H9 (cell line): ENCODE data around the gene HMX1. TPM values are rescaled to one million over a fixed set of nuclear protein-coding genes. Genes with fewer than 3 reads are reported as not detected.

Experiments
- DNase-seq: peaks from one replicate; pipeline ENCODE4 v3.0.0-alpha.2; 2017
- H2AFZ ChIP-seq: one replicate; pipeline ENCODE4 v1.6.1; 2013; ENCODE audit warnings: mild to moderate bottlenecking, low read length, control low read depth, moderate library complexity
- H2AK5ac ChIP-seq: 2 replicates; pipeline ENCODE4 v1.6.1; 2013; ENCODE audit warnings: low read length, control low read depth, mixed read lengths; ENCODE audit not compliant: insufficient read length
- H2BK120ac ChIP-seq: one replicate; pipeline ENCODE4 v1.6.1; 2013; ENCODE audit warnings: low read depth, mild to moderate bottlenecking, low read length, control low read depth, inconsistent platforms; ENCODE audit not compliant: poor library complexity, severe bottlenecking
- H2BK12ac ChIP-seq: 2 replicates; pipeline ENCODE4 v1.6.1; 2013; ENCODE audit warnings: low read length, control low read depth, mixed read lengths, low read depth; ENCODE audit not compliant: insufficient read length
- H2BK15ac ChIP-seq: 2 replicates; pipeline ENCODE4 v1.6.1; 2013; ENCODE audit warnings: low read depth, low read length, control low read depth
- H2BK20ac ChIP-seq: one replicate; pipeline ENCODE4 v1.6.1; 2013; ENCODE audit warnings: low read depth, mild to moderate bottlenecking, low read length, control low read depth, inconsistent platforms; ENCODE audit not compliant: poor library complexity, severe bottlenecking
- H2BK5ac ChIP-seq: 2 replicates; pipeline ENCODE4 v1.6.1; 2013; ENCODE audit warnings: low read length, control low read depth, mixed read lengths; ENCODE audit not compliant: insufficient read length
- H3K14ac ChIP-seq: 2 replicates; pipeline ENCODE4 v1.6.1; 2013; ENCODE audit warnings: low read length, control low read depth; ENCODE audit not compliant: insufficient read depth
- H3K18ac ChIP-seq: 2 replicates; pipeline ENCODE4 v1.6.1; 2013; ENCODE audit warnings: low read depth, mild to moderate bottlenecking, mixed read lengths, low read length, control low read depth; ENCODE audit not compliant: insufficient read length
- H3K23ac ChIP-seq: 2 replicates; pipeline ENCODE4 v1.6.1; 2013; ENCODE audit warnings: low read length, control low read depth, mixed read lengths, low read depth; ENCODE audit not compliant: insufficient read length
- H3K23me2 ChIP-seq: 2 replicates; pipeline ENCODE4 v1.6.1; 2013; ENCODE audit warnings: low read depth, mild to moderate bottlenecking, mixed read lengths, low read length, control low read depth; ENCODE audit not compliant: insufficient read length, poor library complexity, severe bottlenecking
- H3K27ac ChIP-seq: 2 replicates; pipeline ENCODE4 v1.5.1; 2013; ENCODE audit warnings: low read length, control low read depth, mixed read lengths, low read depth; ENCODE audit not compliant: insufficient read length
- H3K27me3 ChIP-seq: 2 replicates; pipeline ENCODE4 v1.6.1; 2013; ENCODE audit warnings: low read length, control low read depth, inconsistent platforms; ENCODE audit not compliant: insufficient read depth
- H3K4ac ChIP-seq: 2 replicates; pipeline ENCODE4 v1.6.1; 2013; ENCODE audit warnings: low read depth, mild to moderate bottlenecking, control low read depth, inconsistent platforms, low read length, moderate library complexity
- H3K4me1 ChIP-seq: 2 replicates; pipeline ENCODE4 v1.6.1; 2013; ENCODE audit warnings: low read length, control low read depth, inconsistent platforms; ENCODE audit not compliant: insufficient read depth
- H3K4me2 ChIP-seq: 2 replicates; pipeline ENCODE4 v1.6.1; 2013; ENCODE audit warnings: low read length, control low read depth, mixed read lengths; ENCODE audit not compliant: insufficient read length, insufficient read depth
- H3K56ac ChIP-seq: 2 replicates; pipeline ENCODE4 v1.6.1; 2013; ENCODE audit warnings: low read depth, mild to moderate bottlenecking, mixed read lengths, low read length, control low read depth; ENCODE audit not compliant: insufficient read length
- H3K79me1 ChIP-seq: 2 replicates; pipeline ENCODE4 v1.6.1; 2013; ENCODE audit warnings: low read depth, mild to moderate bottlenecking, moderate library complexity, low read length, control low read depth, inconsistent platforms; ENCODE audit not compliant: insufficient read depth, poor library complexity, severe bottlenecking
- H3K79me2 ChIP-seq: 2 replicates; pipeline ENCODE4 v1.6.1; 2013; ENCODE audit warnings: low read length, control low read depth, inconsistent platforms; ENCODE audit not compliant: insufficient read depth
- H3K9ac ChIP-seq: 2 replicates; pipeline ENCODE4 v1.6.1; 2013; ENCODE audit warnings: low read length, control low read depth, mixed read lengths; ENCODE audit not compliant: insufficient read length; ENCODE audit errors: extremely low read depth
- H3K9me3 ChIP-seq: one replicate; pipeline ENCODE4 v1.6.1; 2013; ENCODE audit warnings: low read depth, low read length, inconsistent platforms; ENCODE audit not compliant: control insufficient read depth
- H3T11ph ChIP-seq: one replicate; pipeline ENCODE4 v1.6.1; 2013; ENCODE audit warnings: mild to moderate bottlenecking, low read length, control low read depth, inconsistent platforms
- H4K20me1 ChIP-seq: one replicate; pipeline ENCODE4 v1.6.1; 2013; ENCODE audit not compliant: control insufficient read depth, insufficient read length, insufficient read depth
- H4K5ac ChIP-seq: 2 replicates; pipeline ENCODE4 v1.6.1; 2013; ENCODE audit warnings: low read depth, mild to moderate bottlenecking, mixed read lengths, low read length, control low read depth; ENCODE audit not compliant: insufficient read length
- H4K8ac ChIP-seq: replicated peaks from 2 replicates; pipeline ENCODE4 v1.6.1; 2013; ENCODE audit warnings: low read length, control low read depth, mixed read lengths, low read depth; ENCODE audit not compliant: insufficient read length
- H4K91ac ChIP-seq: 2 replicates; pipeline ENCODE4 v1.6.1; 2013; ENCODE audit warnings: low read depth, mild to moderate bottlenecking, moderate library complexity, mixed read lengths, low read length, control low read depth; ENCODE audit not compliant: insufficient read length
- H3K27ac Mint-ChIP-seq, 3 experiments: 2 replicates in 2 of 3; 3 replicates in 1 of 3; pipeline ENCODE4 v1.8.0; 2020 to 2021; ENCODE audit warnings: mixed read lengths in 3 of 3, mild to moderate bottlenecking in 1 of 3, moderate library complexity in 1 of 3
- H3K27me3 Mint-ChIP-seq: 2 replicates; pipeline ENCODE4 v1.8.0; 2021; ENCODE audit warnings: low read depth, mild to moderate bottlenecking, moderate library complexity, mixed read lengths
- H3K36me3 Mint-ChIP-seq, 3 experiments: 2 replicates in 2 of 3; 3 replicates in 1 of 3; pipeline ENCODE4 v1.8.0; 2020 to 2021; ENCODE audit warnings: low read depth in 3 of 3, mixed read lengths in 3 of 3; ENCODE audit not compliant: insufficient read depth in 1 of 3
- H3K4me1 Mint-ChIP-seq, 2 experiments: 2 replicates each; pipeline ENCODE4 v1.8.0; 2020; ENCODE audit warnings: mixed read lengths in 2 of 2
- H3K4me3 Mint-ChIP-seq, 2 experiments: 2 replicates in 1 of 2; 3 replicates in 1 of 2; pipeline ENCODE4 v1.8.0; 2020 to 2021; ENCODE audit warnings: mild to moderate bottlenecking in 2 of 2, mixed read lengths in 2 of 2, moderate library complexity in 1 of 2
- H3K9me3 Mint-ChIP-seq, 2 experiments: 2 replicates in 1 of 2; 3 replicates in 1 of 2; pipeline ENCODE4 v1.8.0; 2020; ENCODE audit warnings: mild to moderate bottlenecking in 2 of 2, mixed read lengths in 2 of 2, moderate library complexity in 1 of 2
- CTCF ChIP-seq: fragments of 200-600 bp; sonication (generic); conservative IDR thresholded peaks from 3 replicates; pipeline ENCODE4 v1.8.0; 2021; ENCODE audit warnings: antibody characterized with exemption, mild to moderate bottlenecking
- WGBS: extraction: QIAGEN DNeasy Blood & Tissue Kit; methylation state at CpG from one replicate; pipeline ENCODE4 v1.1.7; 2013; ENCODE audit warnings: missing lambda C conversion rate, low lambda C conversion rate, mixed read lengths; ENCODE audit not compliant: insufficient read length; ENCODE audit errors: extremely low coverage; 5-methylcytosine and 5-hydroxymethylcytosine counted together
- total RNA-seq: library from RNA; stranded (reverse); gene quantifications from 2 replicates; pipeline ENCODE4 v1.2.1, GENCODE V29; 2021

Gene HMX1
- total RNA-seq, 1 experiment from 2014 or later, result 0.26 TPM

- Histone ChIP-seq H3K79me1 (no peaks in the 10 kb centered on the region), H2BK20ac (no peak overlapping the region), H3K56ac (no peak overlapping the region), H2AFZ (no peak overlapping the region), H3T11ph (no peak overlapping the region), H3K79me2 (no peaks in the 10 kb centered on the region), H3K23ac (no peak overlapping the region), H4K91ac (no peak overlapping the region), H3K18ac (no peak overlapping the region), H3K4me1 (no peaks in the 10 kb centered on the region), H3K27me3 (no peaks in the 10 kb centered on the region), H2BK120ac (no peak overlapping the region), H4K8ac (no peak overlapping the region), H3K4me2 (no peak overlapping the region), H3K27ac (no peak overlapping the region), H3K14ac (no peak overlapping the region; the same call in 1 of the 2 replicates), H2BK5ac (no peak overlapping the region), H3K23me2 (no peaks in the 10 kb centered on the region), H3K4ac (no peak overlapping the region), H2BK12ac (no peak overlapping the region), H3K9ac (no peak overlapping the region), H3K9me3 (peaks cover 9% of the 10 kb centered on the region), H4K5ac (no peak overlapping the region), H2BK15ac (no peak overlapping the region), H2AK5ac (no peak overlapping the region), H4K20me1 (peaks cover 3% of the 10 kb centered on the region)
- WGBS, result no CpG with 5 or more reads among the region's 16 CpGs
- Mint-ChIP-seq H3K9me3 (peaks cover 9 to 29% of the 10 kb centered on the region in 2 experiments), H3K27ac (no peak overlapping the region), H3K4me3 (no peak overlapping the region), H3K27me3 (peaks cover 34% of the 10 kb centered on the region), H3K36me3 (no peaks in the 10 kb centered on the region), H3K4me1 (no peaks in the 10 kb centered on the region)
- no peak for TF ChIP-seq CTCF
- no peak for DNase-seq
Measured at GRCh38 chr4:8919651-8920288, 48.1 kb upstream of the HMX1 start.
